NT2/D1 (cell line): ENCODE results near the gene CD276.

Experiments used
- DNase-seq: peaks from one replicate; pipeline ENCODE4 v3.0.0-alpha.2; 2011; ENCODE audit warnings: low read depth, low spot score
- H3K27me3 ChIP-seq: 2 replicates; pipeline ENCODE4 v1.6.0; 2011; ENCODE audit warnings: mild to moderate bottlenecking; ENCODE audit not compliant: insufficient read length, insufficient read depth
- H3K36me3 ChIP-seq: 2 replicates; pipeline ENCODE4 v1.6.1; 2011; ENCODE audit warnings: mild to moderate bottlenecking, low read length, mixed read lengths; ENCODE audit not compliant: insufficient read depth, insufficient read length
- H3K4me1 ChIP-seq: 2 replicates; pipeline ENCODE4 v1.5.1; 2011; ENCODE audit not compliant: insufficient read depth, insufficient read length
- H3K4me3 ChIP-seq: 2 replicates; pipeline ENCODE4 v1.5.1; 2011; ENCODE audit warnings: low read depth; ENCODE audit not compliant: insufficient read length
- H3K9ac ChIP-seq: 2 replicates; pipeline ENCODE4 v1.6.0; 2011; ENCODE audit warnings: low read depth; ENCODE audit not compliant: insufficient read length
- H3K9me3 ChIP-seq: 2 replicates; pipeline ENCODE4 v1.5.1; 2011; ENCODE audit warnings: mild to moderate bottlenecking, low read length; ENCODE audit not compliant: insufficient read depth
- SUZ12 ChIP-seq: IDR thresholded peaks from 2 replicates; pipeline ENCODE4 v1.6.1; 2011; ENCODE audit not compliant: insufficient read length, insufficient read depth; ENCODE audit errors: extremely low read depth
- YY1 ChIP-seq: IDR thresholded peaks from 2 replicates; pipeline ENCODE4 v1.6.1; 2011; ENCODE audit not compliant: insufficient read length, insufficient read depth
- ZNF274 ChIP-seq: IDR thresholded peaks from 2 replicates; pipeline ENCODE4 v1.6.1; 2011; ENCODE audit warnings: mild to moderate bottlenecking, low read depth, low read length

CD276 gene

DNA sequence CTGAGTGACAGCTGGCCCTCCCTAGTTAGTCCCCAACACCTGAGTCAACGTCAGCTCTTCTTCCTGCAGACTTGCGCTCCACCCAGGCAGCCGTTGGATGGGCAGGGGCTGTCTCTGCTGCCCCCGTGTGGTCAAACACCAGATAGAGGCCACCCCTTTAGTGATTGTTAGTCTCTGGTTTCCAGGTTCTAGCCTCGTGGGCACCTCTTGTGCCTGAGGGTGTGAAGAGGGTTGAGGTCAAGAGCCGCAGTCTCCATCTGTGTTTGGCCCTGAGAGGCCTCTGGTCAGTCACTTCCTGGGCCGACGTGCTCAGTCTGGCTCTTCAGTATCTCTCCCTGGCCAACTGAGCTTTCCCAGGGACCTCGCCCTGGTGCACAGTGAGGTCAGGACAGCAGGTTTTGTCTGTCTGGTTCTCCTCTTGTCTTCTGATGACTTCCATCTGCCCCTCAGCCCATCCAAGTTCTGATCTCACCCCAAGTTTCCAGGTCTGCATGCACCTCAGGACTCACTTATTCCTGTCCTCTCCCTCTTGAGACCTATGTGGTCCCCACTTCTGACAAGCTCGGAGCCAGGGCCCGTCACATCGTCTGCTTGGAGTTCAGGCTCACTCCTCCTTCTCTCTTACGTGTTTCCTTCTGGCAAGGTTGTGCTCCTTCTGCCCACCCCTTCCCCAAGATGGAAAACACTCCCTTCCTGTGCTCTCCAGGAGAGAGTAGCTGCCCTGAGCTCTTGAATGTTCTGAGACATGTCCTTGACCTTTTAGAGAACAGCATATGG, 20.9 kb downstream of the CD276 start:
- H3K36me3 ChIP-seq = peaks cover 84% of the 10 kb centered on the region
- H3K4me1 ChIP-seq = peaks cover 5% of the 10 kb centered on the region
- H3K4me3 ChIP-seq = no peak overlapping the region
- TF ChIP-seq ZNF274 (no peak), YY1 (no peak), SUZ12 (no peak)
- no peak overlapping the region for H3K9ac ChIP-seq
- H3K27me3 ChIP-seq = no peaks in the 10 kb centered on the region
- peak; percentile 60 for DNase-seq
- H3K9me3 ChIP-seq = no peaks in the 10 kb centered on the region

GRCh38 chr15:73708691-73709090, 24.5 kb downstream of the CD276 start:
- no peaks in the 10 kb centered on the region for H3K27me3 ChIP-seq
- H3K9ac ChIP-seq = no peak overlapping the region
- peaks cover 93% of the 10 kb centered on the region for H3K36me3 ChIP-seq
- DNase-seq = no peak
- H3K4me3 ChIP-seq = no peak overlapping the region
- TF ChIP-seq YY1 (no peak), ZNF274 (no peak), SUZ12 (no peak)
- H3K4me1 ChIP-seq = peaks cover 5% of the 10 kb centered on the region
- H3K9me3 ChIP-seq = no peaks in the 10 kb centered on the region

GRCh38 chr15:73709241-73709640, 25.1 kb downstream of the CD276 start:
- Histone ChIP-seq H3K9ac (no peak overlapping the region), H3K9me3 (no peaks in the 10 kb centered on the region), H3K4me3 (no peak overlapping the region), H3K4me1 (peaks cover 5% of the 10 kb centered on the region), H3K27me3 (no peaks in the 10 kb centered on the region), H3K36me3 (peaks cover 93% of the 10 kb centered on the region)
- TF ChIP-seq ZNF274 (no peak), YY1 (no peak), SUZ12 (no peak)
- no peak for DNase-seq

DNA sequence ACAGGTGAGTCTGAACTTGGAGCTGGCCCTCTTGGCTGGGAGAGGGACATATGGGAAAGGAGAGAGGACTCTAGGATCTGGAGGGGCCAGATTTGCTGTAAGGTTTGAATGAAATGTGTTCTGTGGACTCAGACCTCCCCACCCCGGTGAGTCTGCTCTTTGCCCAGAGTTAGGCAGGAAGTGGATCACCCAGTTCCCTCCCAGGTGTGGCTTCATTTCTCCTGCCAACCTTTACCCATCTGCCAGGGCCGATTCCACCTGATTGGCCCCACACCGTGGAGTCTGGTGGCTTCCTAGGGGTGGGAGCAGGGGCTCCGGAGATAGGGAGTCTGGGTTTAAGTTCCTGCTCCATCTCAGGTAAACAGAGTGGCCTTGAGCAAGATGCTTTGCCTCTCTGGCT, 25.5 kb downstream of the CD276 start:
- TF ChIP-seq YY1 = no peak
- no peak for TF ChIP-seq ZNF274
- TF ChIP-seq SUZ12 = no peak
- Histone ChIP-seq H3K4me1 (peaks cover 3% of the 10 kb centered on the region), H3K36me3 (peaks cover 93% of the 10 kb centered on the region), H3K27me3 (no peaks in the 10 kb centered on the region), H3K9me3 (no peaks in the 10 kb centered on the region), H3K4me3 (no peak overlapping the region), H3K9ac (no peak overlapping the region)
- DNase-seq = no peak

DNA sequence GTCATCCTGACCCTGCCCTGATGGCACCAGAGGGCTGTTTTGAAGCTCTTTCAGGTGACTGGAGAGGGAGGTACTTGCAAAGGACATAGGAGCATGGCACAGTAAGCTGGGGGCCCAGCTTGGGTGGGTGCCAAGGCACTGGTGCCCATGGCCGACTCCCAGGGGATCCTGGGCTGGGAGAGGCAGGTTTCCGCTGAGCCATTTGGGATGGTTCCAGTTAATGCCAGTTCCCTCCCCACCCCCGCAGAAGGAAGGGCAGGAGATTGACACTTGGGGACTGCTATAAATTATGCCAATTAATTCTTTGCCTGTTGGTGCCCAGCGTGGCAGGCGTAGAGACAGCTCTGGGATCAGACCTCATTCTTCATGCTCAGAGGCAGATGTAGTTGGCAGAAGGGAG, 26.1 kb downstream of the CD276 start:
- TF ChIP-seq SUZ12 (no peak), YY1 (no peak), ZNF274 (no peak)
- H3K9ac ChIP-seq = no peak overlapping the region
- no peaks in the 10 kb centered on the region for H3K9me3 ChIP-seq
- H3K36me3 ChIP-seq = peaks cover 90% of the 10 kb centered on the region
- no peak overlapping the region for H3K4me3 ChIP-seq
- no peaks in the 10 kb centered on the region for H3K27me3 ChIP-seq
- no peak for DNase-seq
- H3K4me1 ChIP-seq = no peaks in the 10 kb centered on the region

GRCh38 chr15:73711526-73711925, 27.3 kb downstream of the CD276 start:
- no peak for DNase-seq
- Histone ChIP-seq H3K9ac (no peak overlapping the region), H3K27me3 (no peaks in the 10 kb centered on the region), H3K4me1 (no peaks in the 10 kb centered on the region), H3K36me3 (peaks cover 79% of the 10 kb centered on the region), H3K9me3 (no peaks in the 10 kb centered on the region), H3K4me3 (no peak overlapping the region)
- no peak for TF ChIP-seq YY1
- no peak for TF ChIP-seq SUZ12
- no peak for TF ChIP-seq ZNF274

- H3K36me3 ChIP-seq = peaks cover 74% of the 10 kb centered on the region
- H3K27me3 ChIP-seq = no peaks in the 10 kb centered on the region
- H3K9ac ChIP-seq = no peak overlapping the region
- no peaks in the 10 kb centered on the region for H3K9me3 ChIP-seq
- no peak overlapping the region for H3K4me3 ChIP-seq
- H3K4me1 ChIP-seq = no peaks in the 10 kb centered on the region
- TF ChIP-seq ZNF274 (no peak), YY1 (no peak), SUZ12 (no peak)
- no peak for DNase-seq
These were observed 27.9 kb downstream of the CD276 start for GRCh38 chr15:73712107-73712506.
